HG03280 (cell line): ENCODE measurements around the gene POLR1D.

ENCODE experiments used
- ATAC-seq: cut with Tn5 transposase; IDR thresholded peaks from one replicate; pipeline ENCODE4 v1.9.1; 2021; ENCODE audit warnings: mild to moderate bottlenecking, moderate library complexity; ENCODE audit not compliant: unreplicated experiment

POLR1D gene

DNA sequence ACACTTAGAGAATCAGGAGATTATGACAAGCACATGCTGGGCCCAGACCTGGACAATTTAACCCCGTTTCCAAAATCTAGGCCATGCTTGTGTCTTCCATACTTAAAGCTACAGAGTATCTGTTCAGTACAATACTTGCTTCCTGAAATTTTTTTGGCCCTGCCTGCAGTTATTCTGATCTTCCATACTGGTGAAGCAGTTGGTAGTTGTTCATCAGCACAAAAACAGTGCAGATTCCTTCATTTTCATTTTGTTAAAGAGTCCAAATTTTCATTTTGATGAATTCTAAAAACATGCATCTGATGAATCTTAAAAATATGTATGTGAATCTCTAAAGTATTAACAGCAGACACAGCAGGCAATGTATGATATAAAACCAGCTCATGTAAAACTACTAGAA is 49.2 kb downstream of the POLR1D start:
- ATAC-seq = no peak

DNA sequence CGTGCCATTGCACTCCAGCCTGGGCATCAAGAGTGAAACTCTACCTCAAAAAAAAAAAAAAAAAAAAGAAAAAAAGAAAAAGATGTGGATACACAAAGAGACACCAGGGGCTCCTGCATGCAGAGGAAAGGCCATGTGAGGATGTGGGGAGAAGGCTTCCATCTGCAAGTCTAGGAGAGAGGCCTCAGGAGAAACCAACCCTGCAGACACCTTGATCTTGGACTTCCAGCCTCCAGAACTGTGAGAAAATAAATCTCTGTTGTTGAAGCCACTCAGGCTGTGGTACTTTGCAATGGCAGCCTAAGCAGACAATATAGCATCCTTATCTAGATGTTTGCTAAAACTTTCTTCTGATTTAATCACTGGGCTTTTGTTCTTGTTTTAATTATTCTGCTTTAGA is 50.3 kb downstream of the POLR1D start:
- no peak for ATAC-seq
